HG02981 (cell line): Measurements from ENCODE around the gene C11orf54.
A peak's percentile ranks its signal among the peaks of the same experiment; 100 is the strongest.
"Not testable (repeated sequence)": the region's sequence is repeated elsewhere in the genome, so short reads cannot be mapped to it uniquely, and the experiment has no call there.

Source experiments
- ATAC-seq: cut with Tn5 transposase; IDR thresholded peaks from one replicate; pipeline ENCODE4 v1.9.1; 2021; ENCODE audit warnings: mild to moderate bottlenecking, moderate library complexity; ENCODE audit not compliant: unreplicated experiment

Gene C11orf54

GRCh38 chr11:93765551-93765950 lies 24.1 kb downstream of the C11orf54 start:
- no peak for ATAC-seq

DNA sequence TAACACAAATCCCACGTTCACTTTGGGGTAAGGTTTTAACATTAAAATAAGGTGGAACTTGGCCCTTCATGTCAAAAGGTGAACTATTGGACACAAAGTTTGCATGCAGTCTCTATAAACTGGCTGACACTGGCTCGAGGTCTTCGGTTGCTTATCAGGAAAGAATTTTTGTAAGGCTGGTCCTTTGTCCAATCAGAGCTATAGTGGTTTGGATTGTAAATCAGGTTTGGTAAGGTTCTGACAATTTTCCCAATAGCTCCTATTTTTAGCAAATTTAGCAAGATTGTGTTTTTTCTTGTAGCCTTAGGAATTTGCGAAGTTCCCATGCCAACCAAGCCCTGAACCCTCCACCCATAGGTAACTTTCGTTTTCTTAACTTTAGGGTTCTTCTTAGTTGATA lies 25.0 kb downstream of the C11orf54 start:
- ATAC-seq: no peak

GRCh38 chr11:93767018-93767417 lies 25.5 kb downstream of the C11orf54 start:
- ATAC-seq: no peak

GRCh38 chr11:93770160-93770559 lies 28.7 kb downstream of the C11orf54 start:
- no peak for ATAC-seq

- no peak for ATAC-seq
These were observed 30.7 kb downstream of the C11orf54 start for GRCh38 chr11:93772123-93772522.

DNA sequence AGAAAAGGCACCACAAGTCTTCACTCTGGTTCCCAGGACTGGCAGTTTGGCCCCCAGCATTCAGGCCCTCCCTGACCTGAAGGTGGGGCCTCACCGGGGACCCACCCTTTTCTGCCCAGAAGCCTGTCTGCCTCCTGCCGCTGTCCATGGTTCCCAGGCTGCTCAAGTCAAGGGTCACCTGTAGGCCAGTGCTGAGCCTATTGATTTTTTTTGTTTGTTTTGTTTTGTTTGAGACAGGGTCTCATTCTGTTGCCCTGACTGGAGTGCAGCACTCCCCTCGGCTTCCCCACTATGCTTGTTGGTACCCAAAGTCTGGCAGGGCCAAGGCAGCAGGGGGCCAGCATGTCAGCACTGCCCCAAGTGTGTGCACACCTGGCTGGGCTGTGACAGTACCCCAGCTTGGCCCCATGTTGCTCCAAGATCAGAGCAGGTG lies 31.6 kb downstream of the C11orf54 start:
- no peak for ATAC-seq

DNA sequence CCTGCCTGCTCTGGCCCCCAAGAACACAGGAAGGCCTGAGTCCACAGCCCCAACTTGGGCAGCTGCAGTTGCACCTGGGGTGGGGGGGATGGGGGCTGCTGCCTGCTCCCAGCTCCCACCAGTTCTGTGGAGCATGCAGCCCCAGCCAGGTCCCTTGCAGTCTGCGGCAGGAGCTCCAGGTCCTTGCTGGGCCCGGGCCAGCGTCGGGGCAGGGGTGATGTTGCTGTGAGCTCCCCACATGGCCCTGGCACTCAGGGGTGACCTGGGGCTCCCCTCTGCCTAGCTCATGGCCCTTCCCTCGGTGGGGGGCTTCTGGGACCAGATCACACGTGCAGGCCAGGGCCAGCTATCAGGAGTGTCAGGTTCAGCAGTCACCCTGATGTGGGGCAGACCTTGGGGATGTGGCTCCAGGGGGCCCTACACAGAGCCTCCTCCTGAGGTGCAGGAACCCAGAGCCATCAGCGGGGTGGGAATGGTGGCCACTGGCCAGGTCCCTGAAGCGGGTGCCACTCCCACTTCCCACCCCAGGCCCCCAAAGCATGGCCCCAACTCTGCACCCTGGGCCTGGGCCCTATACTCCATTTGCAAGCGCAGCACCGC lies 32.2 kb downstream of the C11orf54 start:
- no peak for ATAC-seq

DNA sequence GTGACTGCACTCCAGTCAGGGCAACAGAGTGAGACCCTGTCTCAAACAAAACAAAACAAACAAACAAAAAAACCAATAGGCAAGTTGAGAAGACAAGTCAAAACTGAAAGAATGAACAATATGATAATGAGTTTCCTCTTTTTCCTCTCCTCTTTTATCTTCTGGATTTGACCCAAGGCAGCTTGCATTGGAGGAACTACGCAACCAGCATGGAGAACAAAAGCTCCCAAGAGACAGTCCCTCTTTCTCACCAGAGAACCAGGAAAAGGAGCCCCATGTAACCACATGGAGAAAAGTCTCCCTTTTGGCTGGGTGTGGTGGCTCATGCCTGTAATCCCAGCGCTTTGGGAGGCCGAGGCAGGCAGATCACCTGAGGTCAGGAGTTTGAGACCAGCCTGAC lies 33.1 kb downstream of the C11orf54 start:
- not testable (repeated sequence) for ATAC-seq

DNA sequence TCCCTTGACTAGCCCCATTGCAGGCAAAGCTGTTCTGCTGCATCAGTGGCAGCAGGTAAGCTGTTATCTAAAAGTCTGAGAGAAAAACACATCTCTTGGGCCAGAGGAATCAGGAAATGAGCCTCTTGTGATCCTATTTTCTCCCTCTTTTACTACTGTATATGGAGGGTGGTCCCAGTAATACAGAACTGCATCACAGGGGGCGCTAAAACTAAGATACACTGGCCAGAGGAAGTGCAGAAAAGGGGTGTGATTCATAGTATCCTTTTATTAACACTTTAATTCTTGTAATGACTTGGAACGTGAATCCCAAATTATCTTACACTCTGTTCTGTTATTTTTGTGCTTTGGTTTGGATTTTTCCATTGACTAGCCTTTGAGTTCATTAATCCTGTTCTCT lies 33.8 kb downstream of the C11orf54 start:
- no peak for ATAC-seq

DNA sequence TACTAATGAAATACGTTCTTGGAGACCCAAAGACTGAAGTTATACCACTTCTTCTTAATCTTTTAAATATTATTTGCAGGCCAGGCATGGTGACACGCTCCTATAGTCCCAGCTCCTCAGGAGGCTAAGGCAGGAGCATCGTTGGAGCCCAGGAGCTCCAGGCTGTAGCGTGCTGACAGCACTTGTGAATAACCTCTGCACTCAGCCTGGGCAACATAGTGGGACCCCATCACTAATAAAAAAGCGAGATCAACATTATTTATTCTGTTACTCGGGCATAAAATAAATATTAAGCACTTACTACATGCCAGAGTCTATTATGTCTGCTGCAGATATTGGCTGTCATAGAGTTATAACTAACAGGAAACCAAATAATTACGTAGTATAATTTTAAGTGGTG lies 41.9 kb downstream of the C11orf54 start:
- ATAC-seq: no peak

- peak; percentile 37 for ATAC-seq
These were observed 42.3 kb downstream of the C11orf54 start for GRCh38 chr11:93783765-93784144.

GRCh38 chr11:93784145-93784934 lies 42.9 kb downstream of the C11orf54 start, which contains the start of gene MED17:
Gene MED17 (plus strand): TSS chr11:93784282. CDS start chr11:93784514, 232 bp downstream.
- ATAC-seq: peak; percentile 94

DNA sequence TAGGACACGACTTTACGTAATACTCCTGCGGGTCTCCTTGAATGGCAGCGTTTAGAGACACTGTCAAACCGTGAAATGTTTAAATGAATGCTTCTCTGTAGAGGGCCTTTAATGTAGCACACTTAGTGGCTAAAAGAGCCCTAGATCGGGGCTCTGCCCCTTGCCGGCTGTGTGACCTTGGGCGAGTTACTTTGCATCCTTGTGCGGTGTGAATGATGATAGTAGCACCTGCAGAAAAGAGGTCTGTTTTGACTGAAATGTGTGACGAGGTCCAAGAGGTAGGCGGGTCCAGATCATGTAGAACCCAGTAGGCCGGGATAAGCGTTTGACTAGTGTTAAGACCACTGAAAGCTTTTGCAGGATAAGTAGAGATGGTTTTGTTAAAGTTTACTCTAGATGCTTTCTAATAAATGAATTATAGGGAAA lies 43.5 kb downstream of the C11orf54 start:
- peak; percentile 39 for ATAC-seq

GRCh38 chr11:93791493-93791892 lies 50.0 kb downstream of the C11orf54 start:
- ATAC-seq: no peak

GRCh38 chr11:93796441-93797231 lies 55.2 kb downstream of the C11orf54 start:
- ATAC-seq: no peak

- no peak for ATAC-seq
These were observed 59.9 kb downstream of the C11orf54 start for GRCh38 chr11:93801366-93801765.

GRCh38 chr11:93804879-93805278 lies 63.4 kb downstream of the C11orf54 start:
- no peak for ATAC-seq

GRCh38 chr11:93807980-93808379 lies 66.5 kb downstream of the C11orf54 start:
- ATAC-seq: no peak

- no peak for ATAC-seq
These were observed 72.5 kb downstream of the C11orf54 start for GRCh38 chr11:93813974-93814373.
